ENCODE results near the gene SLC25A10.

Gene SLC25A10

GRCh38 chr17:81697261-81698044 lies 14.6 kb upstream of the SLC25A10 start:
- TF ChIP-seq NFIC (IDR thresholded peaks at IDR 0.05) (no peak), ZBTB7A (IDR thresholded peaks at IDR 0.05; ENCODE audit: low read depth) (no peak), TCF12 (IDR thresholded peaks at IDR 0.05; ENCODE audit: low read depth) (no peak), MAX (IDR thresholded peaks at IDR 0.05) (no peak), TAF1 (IDR thresholded peaks at IDR 0.05; ENCODE audit: low read depth) (no peak), CEBPB (IDR thresholded peaks at IDR 0.05) (no peak), REST (IDR thresholded peaks at IDR 0.05; ENCODE audit: low read depth) (no peak), TEAD4 (IDR thresholded peaks at IDR 0.05) (no peak), USF1 (IDR thresholded peaks at IDR 0.05) (no peak)

GRCh38 chr17:81700353-81701287 lies 11.5 kb upstream of the SLC25A10 start:
- TF ChIP-seq YY1 (IDR thresholded peaks at IDR 0.05; ENCODE audit: low read depth) (no peak), EGR1 (IDR thresholded peaks at IDR 0.05) (no peak), CREB1 (IDR thresholded peaks at IDR 0.05; ENCODE audit: low read depth) (no peak), RAD21 (IDR thresholded peaks at IDR 0.05; ENCODE audit: low read depth) (no peak), MAX (IDR thresholded peaks at IDR 0.05) (no peak), FOXM1 (IDR thresholded peaks at IDR 0.05; ENCODE audit: borderline replicate concordance, low read depth) (no peak), TEAD4 (IDR thresholded peaks at IDR 0.05) (no peak), TAF1 (IDR thresholded peaks at IDR 0.05; ENCODE audit: low read depth) (no peak), NFIC (IDR thresholded peaks at IDR 0.05) (no peak), EP300 (IDR thresholded peaks at IDR 0.05; ENCODE audit: borderline replicate concordance) (no peak), USF1 (IDR thresholded peaks at IDR 0.05) (no peak), ZBTB7A (IDR thresholded peaks at IDR 0.05; ENCODE audit: low read depth) (no peak)

- TF ChIP-seq TCF12 (IDR thresholded peaks at IDR 0.05; ENCODE audit: low read depth) (no peak), MAX (IDR thresholded peaks at IDR 0.05) (no peak), TAF1 (IDR thresholded peaks at IDR 0.05; ENCODE audit: low read depth) (no peak), REST (IDR thresholded peaks at IDR 0.05; ENCODE audit: low read depth) (no peak), FOXM1 (IDR thresholded peaks at IDR 0.05; ENCODE audit: borderline replicate concordance, low read depth) (no peak), USF1 (IDR thresholded peaks at IDR 0.05) (no peak), EP300 (IDR thresholded peaks at IDR 0.05; ENCODE audit: borderline replicate concordance) (no peak), EGR1 (IDR thresholded peaks at IDR 0.05) (no peak), ZBTB7A (IDR thresholded peaks at IDR 0.05; ENCODE audit: low read depth) (no peak), CREB1 (IDR thresholded peaks at IDR 0.05; ENCODE audit: low read depth) (no peak), NFIC (IDR thresholded peaks at IDR 0.05) (no peak), YY1 (IDR thresholded peaks at IDR 0.05; ENCODE audit: low read depth) (no peak), RAD21 (IDR thresholded peaks at IDR 0.05; ENCODE audit: low read depth) (no peak), CEBPB (IDR thresholded peaks at IDR 0.05) (no peak)
These were observed 10.6 kb upstream of the SLC25A10 start for GRCh38 chr17:81701288-81702071.

Data from Ishikawa (cell line).